ENCODE data around the gene AIP.

- TF ChIP-seq JUNB (CRISPR knock-in tag; conservative IDR thresholded peaks at IDR 0.05) (no peak), REST (IDR thresholded peaks at IDR 0.05; ENCODE audit: borderline replicate concordance) (no peak), REST (CRISPR knock-in tag; IDR thresholded peaks at IDR 0.05; ENCODE audit: low read depth) (no peak), ZNF740 (CRISPR knock-in tag; IDR thresholded peaks at IDR 0.05) (no peak), ZNF740 (tag; IDR thresholded peaks at IDR 0.05) (no peak), ETV1 (tag; conservative IDR thresholded peaks at IDR 0.05; ENCODE audit: low read depth) (no peak)
Observed at GRCh38 chr11:67435031-67435726, 47.6 kb upstream of the AIP start.

All from K562 (cell line).